GM21381 (cell line): Measurements from ENCODE around the gene ACTR1A.
"Not testable (repeated sequence)": the region's sequence is repeated elsewhere in the genome, so short reads cannot be mapped to it uniquely, and the experiment has no call there.

ENCODE experiments used
- ATAC-seq: cut with Tn5 transposase; IDR thresholded peaks from one replicate; pipeline ENCODE4 v1.9.1; 2021; ENCODE audit warnings: mild to moderate bottlenecking, moderate library complexity; ENCODE audit not compliant: unreplicated experiment

The ACTR1A gene

DNA sequence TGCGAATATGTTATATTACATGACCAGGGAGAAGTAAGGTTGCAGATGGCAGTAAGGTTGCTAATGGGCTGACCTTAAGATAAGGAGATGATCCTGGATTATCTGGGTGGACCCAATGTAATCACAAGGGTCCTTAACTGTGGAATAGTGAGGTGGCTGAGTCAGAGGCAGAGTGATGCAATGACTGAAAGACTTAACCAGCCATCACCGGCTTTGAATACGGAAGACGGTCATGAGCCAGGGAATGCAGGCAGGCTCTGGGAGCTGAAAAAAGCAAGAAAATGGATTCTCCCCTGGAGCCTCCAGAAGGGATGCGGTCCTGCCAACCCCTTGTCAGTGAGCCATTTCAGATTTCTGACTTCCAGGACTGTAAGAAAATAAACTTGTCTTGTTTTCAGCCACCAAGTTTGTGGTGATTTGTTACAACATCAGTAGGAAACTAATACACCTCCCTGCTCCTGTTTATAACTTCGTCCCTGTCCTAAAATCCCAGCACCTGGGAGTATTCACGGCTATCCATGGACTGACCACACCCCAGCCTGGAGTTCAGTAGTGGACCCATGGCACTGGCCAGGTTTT lies 46.5 kb downstream of the ACTR1A start:
- no peak for ATAC-seq

GRCh38 chr10:102454662-102455487 lies 47.6 kb downstream of the ACTR1A start:
- not testable (repeated sequence) for ATAC-seq

DNA sequence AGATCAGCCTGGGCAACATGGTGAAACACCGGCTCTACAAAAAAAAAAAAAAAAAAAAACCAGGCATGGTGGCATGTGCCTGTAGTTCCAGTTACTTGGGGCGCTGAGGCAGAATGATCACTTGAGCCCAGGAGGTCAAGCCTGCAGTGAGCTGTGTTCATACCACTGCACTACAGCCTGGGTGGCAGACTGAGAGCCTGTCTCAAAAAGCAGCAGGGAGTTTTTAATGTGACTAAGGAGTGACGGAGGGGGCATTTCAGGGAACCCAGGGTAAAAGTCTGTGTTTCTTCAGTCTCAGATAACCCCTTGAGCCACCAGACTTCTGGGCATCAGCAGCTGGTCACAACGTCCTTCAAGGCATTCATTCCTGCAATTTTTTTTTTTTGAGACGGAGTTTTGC lies 49.0 kb downstream of the ACTR1A start:
- no peak for ATAC-seq

DNA sequence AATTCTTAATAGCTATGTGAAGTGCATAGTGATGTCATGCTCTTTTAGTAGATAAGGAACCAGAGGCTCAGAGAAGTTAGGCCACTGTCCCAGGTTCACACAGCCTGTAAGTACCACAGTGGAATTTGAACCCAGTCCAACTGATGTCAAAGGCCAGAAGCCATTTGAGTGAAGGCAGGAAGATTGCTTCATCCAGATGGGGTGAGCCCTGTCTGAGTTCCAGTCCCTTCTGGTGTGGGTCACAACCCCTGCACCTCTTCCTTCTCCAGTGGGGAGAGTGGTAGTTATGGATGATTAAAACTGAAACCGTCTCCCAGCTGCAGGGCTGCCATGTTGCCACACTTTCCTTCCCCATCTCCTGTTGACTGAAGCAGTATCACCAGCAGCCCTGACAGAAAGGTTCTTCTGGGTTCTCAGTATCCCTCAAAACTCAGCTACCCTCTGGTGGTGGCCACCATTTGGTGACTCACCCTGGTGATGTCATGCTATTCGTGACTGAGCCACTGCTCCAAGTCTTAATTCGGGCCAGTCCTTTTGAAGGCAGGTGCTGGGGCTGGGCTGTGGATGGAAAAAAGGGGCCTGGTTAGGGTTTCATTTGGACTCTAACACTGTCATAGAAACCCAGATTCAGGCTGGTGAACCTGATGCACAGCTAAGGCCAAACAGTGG lies 49.7 kb downstream of the ACTR1A start:
- no peak for ATAC-seq

DNA sequence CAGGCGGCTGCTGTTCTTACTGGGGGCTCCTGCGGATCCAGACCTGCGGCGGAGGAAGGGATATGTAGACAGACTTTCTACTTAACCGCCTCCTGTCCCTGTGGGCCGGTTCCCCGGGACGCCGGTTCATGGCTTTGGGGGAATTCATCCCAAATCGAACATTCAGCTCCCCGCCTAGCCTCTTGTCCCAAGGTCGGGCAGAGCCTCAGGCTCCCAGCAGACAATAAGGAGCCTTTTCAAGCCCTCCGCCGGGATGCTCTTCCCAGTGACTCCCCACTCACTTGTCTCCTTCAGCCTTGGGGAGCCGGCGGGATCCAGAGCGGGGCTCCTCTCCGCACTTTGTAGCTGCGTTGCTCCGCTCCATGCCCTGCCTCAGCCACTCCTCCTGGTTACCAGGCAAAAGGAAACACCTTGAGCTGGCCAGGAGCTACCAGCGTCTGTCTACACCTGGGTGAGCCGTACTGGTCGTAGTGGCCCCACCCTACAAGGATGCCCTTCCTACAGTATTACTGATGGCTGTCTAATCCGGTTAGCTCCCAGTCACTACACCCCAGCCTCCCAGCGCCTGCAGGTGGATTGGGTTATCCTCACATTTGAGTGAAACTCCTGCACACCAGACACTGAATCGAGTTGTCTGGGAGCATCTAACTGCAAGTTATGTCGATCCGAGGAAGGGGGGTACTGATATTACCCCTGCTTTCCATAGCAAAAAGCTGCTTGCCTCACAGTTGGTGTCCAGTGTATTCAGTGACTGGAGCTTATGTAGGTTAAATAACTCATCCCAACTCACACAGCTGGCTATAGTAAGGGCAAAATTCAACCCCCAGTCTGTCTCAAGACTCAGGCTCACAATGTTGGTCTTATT lies 51.2 kb downstream of the ACTR1A start, which contains the start of gene C10orf95:
C10orf95 (minus strand) TSS at position 439 of the 865 bp plus-strand sequence. CDS start 450 bp downstream, outside the sequence.
- no peak for ATAC-seq

GRCh38 chr10:102450374-102451104 lies 52.0 kb downstream of the ACTR1A start:
- peak; percentile 71 for ATAC-seq

- no peak for ATAC-seq
Observed at GRCh38 chr10:102450124-102450373, 52.5 kb downstream of the ACTR1A start.

GRCh38 chr10:102449321-102450123 lies 53.0 kb downstream of the ACTR1A start:
- ATAC-seq: peak; percentile 36

DNA sequence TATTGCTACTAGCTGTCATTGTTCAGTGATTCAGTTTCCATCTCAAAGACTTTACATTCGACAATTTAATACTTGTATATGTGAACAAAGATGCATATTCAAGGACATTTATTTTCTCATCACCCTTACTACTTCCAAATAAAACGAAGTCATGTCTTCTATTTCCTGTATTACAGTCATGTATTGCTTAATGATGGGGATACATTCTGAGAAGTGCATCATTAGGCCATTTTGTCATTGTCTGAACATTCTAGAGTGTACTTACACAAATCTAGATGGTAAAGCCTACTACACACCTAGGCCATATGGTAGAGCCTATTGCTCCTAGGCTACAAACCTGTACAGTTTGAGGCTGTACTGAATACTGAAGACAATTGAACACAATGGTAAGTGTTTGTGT lies 57.7 kb downstream of the ACTR1A start:
- no peak for ATAC-seq

GRCh38 chr10:102438374-102438773 lies 64.1 kb downstream of the ACTR1A start:
- no peak for ATAC-seq

DNA sequence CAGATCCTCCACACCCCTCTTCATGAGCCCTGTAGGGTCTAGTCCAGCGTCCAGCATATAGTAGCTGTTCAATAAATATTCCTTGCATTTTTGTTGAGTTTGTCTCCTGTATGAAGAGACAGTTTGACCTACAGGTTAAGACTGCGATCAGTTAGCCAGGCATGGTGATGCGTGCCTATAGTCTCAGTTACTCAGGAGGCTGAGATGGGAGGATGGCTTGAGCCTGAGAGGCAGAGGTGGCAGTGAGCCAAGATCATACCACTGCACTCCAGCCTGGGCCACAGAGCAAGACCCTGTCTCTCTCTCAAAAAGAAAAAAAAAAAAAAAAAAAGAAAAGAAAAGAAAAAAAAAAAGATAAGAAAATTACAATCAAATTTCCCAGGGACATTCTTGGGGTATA lies 65.0 kb downstream of the ACTR1A start:
- no peak for ATAC-seq

- ATAC-seq: no peak
Observed at GRCh38 chr10:102436312-102436711, 66.2 kb downstream of the ACTR1A start.

- ATAC-seq: no peak
Observed at GRCh38 chr10:102435529-102436233, 66.8 kb downstream of the ACTR1A start.

GRCh38 chr10:102435133-102435497 lies 67.4 kb downstream of the ACTR1A start:
- no peak for ATAC-seq

DNA sequence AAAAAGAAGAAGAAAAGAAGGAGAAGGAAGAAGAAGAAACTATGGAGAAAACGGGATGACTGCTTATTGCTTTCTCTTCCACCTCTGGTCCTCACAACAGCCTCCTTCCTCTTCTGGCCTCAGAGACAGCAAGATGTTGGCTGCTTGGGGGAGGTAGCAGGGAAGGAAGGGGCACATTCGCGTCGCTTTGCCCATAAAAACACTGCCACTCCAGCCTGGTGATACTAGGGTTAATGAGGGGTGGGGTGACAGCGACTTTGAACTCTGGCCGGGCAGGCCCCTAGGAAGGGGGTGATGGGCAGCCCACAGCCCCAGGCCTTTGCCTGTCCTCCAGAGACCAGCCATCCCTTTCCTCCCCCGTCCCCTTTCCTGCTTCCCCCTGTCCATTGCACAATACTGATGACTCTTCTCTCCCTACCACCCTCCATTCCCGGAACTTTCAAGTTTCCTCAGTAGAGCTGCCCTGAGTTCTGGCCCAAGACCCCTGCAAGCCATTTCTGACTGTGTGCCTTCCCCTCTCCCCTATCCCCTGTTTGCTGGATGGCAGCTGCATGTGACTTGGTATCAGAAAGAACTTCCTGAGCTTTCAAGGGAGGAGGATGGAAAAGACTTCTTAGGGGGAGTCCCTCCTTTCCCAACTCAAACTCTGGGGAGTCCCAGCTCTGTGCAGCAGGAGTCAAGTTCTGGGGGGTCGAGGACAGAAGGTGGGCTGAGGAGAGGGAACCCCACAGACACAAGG lies 67.9 kb downstream of the ACTR1A start:
- no peak for ATAC-seq

GRCh38 chr10:102433619-102434046 lies 68.9 kb downstream of the ACTR1A start:
- ATAC-seq: no peak

DNA sequence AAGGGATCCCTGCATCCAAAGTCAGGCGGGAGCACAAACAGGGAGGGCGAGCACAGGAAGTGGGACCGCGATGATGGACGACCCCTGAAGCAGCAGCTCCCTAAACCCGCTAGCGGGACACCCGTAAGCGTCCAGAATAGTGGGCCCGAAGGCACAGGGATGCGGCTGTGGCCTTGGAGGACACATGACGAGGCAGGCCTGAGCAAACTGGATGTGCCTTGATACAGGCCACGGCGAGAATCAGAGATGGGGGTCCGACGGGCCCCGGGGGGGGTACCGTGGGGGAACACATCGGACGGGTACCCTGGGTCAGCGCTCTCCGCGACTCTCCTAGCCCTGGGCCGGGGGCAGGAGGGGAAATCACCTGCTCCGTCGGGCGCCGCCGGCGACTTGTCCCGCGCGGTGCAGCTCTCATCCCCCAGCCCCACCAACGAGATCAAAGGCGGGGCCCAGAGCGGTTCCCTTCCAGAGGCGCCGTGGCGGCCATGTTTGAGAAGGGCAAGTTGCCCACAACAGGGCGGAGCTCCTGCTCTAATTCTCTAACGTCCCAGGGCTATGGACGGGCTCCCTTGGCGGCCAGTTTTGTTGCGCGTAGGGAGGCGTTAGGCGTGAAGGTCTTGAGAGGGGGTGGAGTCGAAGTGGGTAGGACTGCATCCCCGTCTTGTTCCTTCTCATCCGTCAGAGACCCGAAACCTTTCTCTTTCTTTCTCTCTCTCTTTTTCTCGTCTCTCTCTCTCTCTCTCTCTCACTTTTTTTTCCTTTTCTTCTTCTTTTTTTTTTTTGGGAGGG lies 70.2 kb downstream of the ACTR1A start, which contains the start of gene CUEDC2:
CUEDC2 (minus strand) TSS at position 413 of the 789 bp plus-strand sequence. CDS start 7,386 bp downstream, outside the sequence.
- ATAC-seq: peak; percentile 95
